Measurements from ENCODE around the gene ZMYND15.
A peak's percentile ranks its signal among the peaks of the same experiment; 100 is the strongest.
"Not testable (repeated sequence)": the region's sequence is repeated elsewhere in the genome, so short reads cannot be mapped to it uniquely, and the experiment has no call there.

ZMYND15 gene, protein sequence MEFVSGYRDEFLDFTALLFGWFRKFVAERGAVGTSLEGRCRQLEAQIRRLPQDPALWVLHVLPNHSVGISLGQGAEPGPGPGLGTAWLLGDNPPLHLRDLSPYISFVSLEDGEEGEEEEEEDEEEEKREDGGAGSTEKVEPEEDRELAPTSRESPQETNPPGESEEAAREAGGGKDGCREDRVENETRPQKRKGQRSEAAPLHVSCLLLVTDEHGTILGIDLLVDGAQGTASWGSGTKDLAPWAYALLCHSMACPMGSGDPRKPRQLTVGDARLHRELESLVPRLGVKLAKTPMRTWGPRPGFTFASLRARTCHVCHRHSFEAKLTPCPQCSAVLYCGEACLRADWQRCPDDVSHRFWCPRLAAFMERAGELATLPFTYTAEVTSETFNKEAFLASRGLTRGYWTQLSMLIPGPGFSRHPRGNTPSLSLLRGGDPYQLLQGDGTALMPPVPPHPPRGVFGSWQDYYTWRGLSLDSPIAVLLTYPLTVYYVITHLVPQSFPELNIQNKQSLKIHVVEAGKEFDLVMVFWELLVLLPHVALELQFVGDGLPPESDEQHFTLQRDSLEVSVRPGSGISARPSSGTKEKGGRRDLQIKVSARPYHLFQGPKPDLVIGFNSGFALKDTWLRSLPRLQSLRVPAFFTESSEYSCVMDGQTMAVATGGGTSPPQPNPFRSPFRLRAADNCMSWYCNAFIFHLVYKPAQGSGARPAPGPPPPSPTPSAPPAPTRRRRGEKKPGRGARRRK
- 0 to 0.42 reads per million in 2 donors for total RNA-seq

DNA sequence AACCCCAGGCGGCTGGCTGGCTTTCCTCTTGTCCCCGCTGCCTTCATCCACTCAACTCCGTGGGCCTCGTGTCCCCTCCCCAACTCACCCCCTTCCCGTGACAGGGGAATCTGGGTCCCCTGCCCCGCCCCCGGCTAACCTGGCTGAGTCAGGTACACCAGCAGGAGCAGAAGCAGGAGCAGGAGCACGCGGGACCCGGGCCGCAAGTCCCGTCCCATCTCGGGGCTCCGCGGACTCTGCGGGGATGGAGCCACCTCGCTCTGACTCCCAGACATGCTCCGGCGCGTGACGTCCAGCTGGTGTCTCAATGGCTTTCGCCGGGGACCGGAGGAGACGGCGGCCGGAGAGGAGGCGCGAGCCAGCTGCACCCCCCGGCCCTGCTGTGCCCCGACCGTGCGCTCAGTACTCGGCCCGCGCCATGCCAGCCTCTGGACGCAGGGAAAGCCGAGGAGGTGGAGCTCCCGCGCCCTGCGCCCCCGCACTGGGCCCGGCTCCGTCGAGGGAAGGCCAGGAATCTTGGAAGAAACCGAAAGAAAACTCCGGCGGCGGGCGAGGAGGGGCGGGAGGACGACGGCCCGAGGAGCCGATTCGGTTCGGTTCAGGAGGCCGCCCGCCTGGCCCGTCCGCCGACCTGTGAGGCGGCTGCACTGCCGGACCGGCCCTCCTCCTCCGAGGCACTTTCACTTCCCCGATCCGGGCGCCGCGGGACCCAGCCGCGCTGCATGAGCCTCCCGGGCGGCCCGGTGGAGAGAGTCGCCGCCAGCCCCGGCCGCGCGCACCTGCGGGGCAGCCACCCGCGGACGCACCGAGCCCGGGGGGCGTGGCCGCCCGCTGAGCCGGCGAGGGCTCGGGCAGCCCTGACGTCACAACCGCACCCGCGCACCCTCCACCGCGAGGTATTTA, at the start of gene ZMYND15, which contains the start of gene CXCL16:
Gene ZMYND15, plus strand, starts transcription at position 712 of the 903 bp plus-strand sequence. CDS start 716 bp downstream, outside the sequence.
Gene CXCL16, minus strand, starts transcription at position 807 of the 903 bp plus-strand sequence. Its CDS starts 589 bp downstream, at position 218.
- peak; percentile 63 for DNase-seq

DNA sequence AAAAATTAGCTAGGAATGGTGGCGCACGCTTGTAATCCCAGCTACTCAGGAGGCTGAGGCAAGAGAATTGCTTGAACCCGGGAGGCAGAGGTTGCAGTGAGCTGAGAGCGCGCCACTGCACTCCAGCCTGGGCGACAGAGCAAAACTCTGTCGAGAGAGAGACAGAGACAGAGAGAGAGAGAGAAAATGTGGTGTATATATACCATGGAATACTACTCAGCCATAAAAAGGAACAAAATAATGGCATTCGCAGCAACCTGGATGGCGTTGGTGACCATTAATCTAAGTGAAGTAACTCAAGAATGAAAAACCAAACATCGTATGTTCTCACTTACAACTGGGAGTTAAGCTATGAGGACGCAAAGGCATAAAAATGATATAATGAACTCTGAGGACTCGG, 49.8 kb upstream of the ZMYND15 start:
- not testable (repeated sequence) for DNase-seq

- no peak for DNase-seq
These were observed 48.9 kb upstream of the ZMYND15 start for GRCh38 chr17:4690745-4691144.

DNA sequence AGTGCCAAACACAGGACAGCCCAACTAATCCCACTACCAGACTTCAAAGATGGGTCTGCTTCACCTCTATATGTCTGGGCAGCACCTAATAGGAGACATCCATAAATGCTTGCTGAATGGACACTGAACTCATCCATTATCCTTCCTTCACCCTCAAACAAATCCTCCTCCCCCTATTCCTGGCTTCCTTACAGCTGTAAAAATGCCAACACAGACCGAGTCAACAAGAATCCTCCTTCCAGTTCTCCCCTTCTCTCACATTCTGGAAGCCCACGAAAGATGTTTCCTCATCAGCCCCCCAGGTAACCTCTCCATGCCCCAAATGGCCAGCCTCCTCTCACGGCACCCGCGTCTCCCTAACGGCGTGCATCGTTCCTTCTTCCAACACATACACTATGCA, 47.9 kb upstream of the ZMYND15 start:
- DNase-seq = no peak

- DNase-seq = no peak
These were observed 46.2 kb upstream of the ZMYND15 start for GRCh38 chr17:4693416-4693815.

DNA sequence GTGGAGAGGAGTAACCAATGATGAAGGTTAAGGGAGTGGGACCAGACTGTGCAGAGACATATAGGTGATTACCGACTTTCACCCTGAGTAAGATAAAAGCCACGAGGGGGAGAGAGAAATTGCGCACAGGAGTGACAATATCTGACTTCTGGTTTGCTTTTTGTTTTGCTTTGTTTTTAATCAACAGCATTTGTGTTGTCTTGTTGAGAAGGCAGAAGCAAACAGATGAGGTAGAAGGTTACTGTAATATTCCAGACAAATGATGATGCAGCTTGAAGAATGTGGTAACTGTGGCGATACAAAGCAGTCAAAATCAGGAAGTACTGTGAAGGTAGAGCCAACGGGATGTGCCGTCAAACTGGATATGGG, 43.2 kb upstream of the ZMYND15 start:
- DNase-seq = no peak

DNA sequence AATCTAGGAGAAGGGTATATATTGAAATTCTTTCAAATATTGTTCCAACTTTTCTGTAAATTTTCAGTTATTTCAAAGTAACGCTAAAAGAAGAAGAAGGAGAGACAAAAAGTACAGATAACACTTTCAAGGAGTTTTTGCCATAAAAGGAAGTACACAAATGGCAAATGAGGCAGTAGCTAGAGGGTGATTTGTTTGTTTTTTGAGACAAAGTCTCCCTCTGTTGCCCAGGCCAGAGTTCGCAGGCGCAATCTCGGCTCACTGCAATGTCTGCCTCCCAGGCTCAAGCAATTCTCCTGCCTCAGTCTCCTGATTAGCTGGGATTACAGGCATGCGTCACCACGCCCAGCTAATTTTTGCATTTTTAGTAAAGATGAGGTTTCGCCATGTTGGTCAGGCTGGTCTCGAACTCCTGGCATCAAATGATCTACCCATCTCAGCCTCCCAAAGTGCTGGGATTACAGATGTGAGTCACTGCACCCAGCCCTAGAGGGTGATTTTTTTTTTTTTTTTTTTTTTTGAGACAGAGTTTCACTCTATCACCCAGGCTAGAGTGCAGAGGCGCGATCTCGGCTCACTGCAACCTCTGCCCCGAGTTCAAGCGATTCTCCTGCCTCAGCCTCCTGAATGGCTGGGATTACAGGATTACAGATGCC, 40.1 kb upstream of the ZMYND15 start:
- not testable (repeated sequence) for DNase-seq

DNA sequence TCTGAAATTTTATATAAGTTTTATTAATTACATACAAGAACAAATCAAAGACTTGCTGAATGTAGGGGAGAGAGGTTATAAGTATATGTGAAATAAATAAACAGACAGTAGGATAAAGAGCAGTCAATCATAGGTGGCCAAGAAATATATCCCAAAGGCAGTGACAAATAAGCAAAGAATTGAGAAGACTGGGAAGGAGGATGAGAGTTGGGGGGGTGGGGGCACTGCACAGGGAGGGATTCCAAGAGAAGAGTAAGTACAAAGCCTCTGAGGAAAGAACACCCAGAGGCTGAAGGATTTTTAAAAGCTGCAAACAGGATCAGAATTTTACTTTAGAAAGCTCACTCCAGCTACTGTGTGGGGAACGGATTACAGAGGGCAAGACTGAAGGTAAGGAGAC, 38.5 kb upstream of the ZMYND15 start:
- no peak for DNase-seq

- DNase-seq = no peak
These were observed 36.3 kb upstream of the ZMYND15 start for GRCh38 chr17:4703330-4703691.

DNA sequence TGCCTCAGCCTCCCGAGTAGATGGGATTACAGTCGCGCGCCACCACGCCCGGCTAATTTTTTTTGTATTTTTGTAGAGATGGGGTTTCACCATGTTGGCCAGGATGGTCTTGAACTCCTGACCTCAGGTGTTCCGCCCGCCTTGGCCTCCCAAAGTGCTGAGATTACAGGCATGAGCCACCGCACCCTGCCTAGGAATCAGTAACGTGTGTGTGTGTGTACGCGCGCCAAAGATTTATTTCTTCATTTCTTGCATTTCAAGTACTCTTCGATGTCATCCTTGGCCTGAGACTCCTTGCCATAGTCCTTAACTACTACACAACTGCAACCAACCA, 35.1 kb upstream of the ZMYND15 start:
- not testable (repeated sequence) for DNase-seq

- DNase-seq = no peak
These were observed 34.6 kb upstream of the ZMYND15 start for GRCh38 chr17:4704991-4705390.

DNA sequence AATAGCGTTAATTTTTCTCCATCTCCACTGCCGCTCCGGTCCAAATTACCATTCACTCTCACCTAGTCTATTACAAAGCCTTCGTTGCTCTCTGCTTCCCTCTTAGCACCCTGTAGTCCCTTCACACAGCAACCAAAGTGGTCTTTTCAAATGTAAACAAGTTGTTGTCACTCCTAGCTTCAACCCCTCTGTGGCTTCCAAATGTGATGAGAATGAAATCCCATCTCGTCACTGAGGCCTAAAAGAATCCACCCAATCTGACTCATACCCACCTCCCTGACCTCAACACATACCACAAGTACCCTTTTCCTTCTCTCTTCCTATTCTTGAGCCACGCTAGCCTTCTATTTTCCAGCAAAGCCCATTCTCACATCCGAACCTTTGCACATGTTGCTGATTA, 33.5 kb upstream of the ZMYND15 start:
- DNase-seq = no peak

- no peak for DNase-seq
These were observed 31.2 kb upstream of the ZMYND15 start for GRCh38 chr17:4708436-4708835.

DNA sequence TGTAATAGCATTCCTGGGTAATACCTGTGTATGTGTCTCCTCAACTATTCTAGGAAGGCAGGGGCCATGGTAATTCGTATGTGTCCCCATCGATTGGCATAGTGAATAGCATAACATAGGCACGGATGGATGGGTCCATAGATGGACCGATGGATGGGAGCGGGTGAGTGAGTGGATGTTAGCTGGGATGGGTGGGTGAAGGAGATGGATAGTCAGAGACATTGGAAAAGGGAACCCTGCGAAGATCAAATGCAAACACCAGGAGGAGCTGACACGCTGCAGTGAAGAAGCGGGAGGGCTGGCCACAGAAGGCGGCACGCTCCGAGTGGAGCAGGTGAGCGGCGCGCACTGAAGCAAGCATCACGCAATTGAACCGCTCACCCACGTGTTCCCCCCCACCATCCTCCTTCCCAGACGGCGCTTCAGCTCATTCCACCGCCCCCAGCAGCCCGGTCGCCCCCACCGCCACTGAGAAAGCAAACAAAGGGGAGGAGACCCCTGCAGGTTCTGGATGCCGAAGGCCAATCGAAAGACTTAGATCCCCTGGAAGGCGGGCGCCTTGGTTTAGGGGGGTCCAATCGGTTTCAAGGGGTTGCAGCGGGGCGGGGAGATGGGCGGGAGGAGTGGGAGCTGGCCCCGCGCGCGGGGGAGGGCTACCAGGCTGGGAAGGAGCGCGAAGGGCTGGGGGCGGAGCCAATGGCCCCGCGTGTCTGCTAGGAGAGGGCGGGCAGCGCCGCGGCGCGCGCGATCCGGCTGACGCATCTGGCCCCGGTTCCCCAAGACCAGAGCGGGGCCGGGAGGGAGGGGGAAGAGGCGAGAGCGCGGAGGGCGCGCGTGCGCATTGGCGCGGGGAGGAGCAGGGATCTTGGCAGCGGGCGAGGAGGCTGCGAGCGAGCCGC, 29.6 kb upstream of the ZMYND15 start, which contains the start of gene ARRB2:
Gene ARRB2, plus strand, starts transcription at position 839 of the 899 bp plus-strand sequence. CDS start 90 bp downstream, outside the sequence.
- peak; percentile 97 for DNase-seq

GRCh38 chr17:4710693-4711634, 28.7 kb upstream of the ZMYND15 start:
- peak; percentile 32 for DNase-seq

DNA sequence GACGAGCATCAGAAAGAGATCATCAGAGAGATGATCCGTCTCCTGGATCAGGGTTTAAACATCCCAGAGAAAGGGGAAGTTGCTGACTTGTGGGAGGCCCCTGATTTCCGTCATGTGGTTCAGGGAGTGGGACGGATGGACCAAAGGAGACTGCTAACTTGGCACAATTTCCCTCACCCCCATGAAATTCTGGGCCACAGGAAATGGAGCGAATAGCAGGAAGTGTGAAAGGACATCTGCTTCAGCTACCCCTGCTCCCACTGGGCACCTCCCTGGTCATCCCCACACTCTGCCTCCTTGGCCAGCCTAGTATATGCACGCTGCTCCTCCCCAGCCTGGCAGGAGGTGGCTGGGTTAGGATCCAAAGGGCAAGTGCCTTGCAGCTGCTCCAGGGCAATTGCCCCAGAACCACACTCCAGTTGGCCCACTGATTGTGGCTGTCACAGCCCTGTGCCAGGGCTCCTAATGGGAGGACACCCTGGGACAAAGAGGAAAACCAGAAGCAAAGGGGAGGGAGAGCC, 27.9 kb upstream of the ZMYND15 start:
- DNase-seq = no peak

DNA sequence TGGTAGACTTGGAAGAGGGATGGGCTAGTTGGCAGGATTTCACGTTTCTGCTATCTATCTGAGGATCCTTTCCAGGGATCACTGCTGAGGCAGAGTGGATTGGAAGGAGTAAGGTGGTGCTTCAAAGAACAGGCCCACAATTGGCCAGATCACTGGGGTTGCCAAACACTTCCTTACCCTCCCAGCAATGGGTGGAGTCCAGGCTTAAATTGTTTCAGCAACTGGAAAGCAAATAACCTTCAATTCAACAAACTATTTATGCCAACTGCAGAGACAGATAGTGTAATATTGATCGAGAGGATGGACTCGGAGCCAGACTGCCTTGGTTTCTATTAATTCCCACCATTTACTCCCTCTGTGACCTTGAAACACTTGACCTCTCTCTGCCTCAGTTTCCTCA, 27.1 kb upstream of the ZMYND15 start:
- no peak for DNase-seq

DNA sequence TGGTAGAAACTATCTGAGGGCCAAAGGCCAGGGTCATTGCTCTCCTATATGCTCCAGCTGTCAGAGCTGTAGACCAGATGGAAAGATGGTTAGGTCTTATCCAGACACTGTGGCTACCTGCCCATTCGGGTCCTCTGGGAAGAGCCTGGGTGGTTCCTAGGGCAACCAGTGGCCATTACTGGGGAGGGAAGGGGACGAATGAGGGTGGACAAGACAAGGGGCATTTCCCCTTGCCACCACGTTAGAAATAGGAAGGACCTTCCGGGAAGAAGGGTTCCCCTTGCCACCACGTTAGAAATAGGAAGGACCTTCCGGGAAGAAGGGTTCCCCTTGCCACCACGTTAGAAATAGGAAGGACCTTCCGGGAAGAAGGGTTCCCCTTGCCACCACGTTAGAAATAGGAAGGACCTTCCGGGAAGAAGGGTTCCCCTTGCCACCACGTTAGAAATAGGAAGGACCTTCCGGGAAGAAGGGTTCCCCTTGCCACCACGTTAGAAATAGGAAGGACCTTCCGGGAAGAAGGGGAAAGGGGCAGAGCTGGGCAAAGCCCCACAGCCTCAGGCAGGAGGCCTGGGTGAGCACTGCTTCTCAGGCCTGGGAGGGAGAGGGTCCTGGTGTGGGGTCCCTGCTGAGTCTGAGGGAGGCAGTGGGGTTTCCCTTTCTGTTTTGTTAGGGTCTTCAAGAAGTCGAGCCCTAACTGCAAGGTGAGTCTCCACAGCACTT, 25.1 kb upstream of the ZMYND15 start:
- not testable (repeated sequence) for DNase-seq

Data from T-helper 9 cell (primary cell).